NCI-H2081 treated with DMSO at 0.1 percent for 48 hours (cell line): Measurements from ENCODE around the gene HES5.

Experiments
- DNase-seq: peaks from one replicate; lab custom pipeline; 2025; lab: John Stamatoyannopoulos, UW

HES5 gene

DNA sequence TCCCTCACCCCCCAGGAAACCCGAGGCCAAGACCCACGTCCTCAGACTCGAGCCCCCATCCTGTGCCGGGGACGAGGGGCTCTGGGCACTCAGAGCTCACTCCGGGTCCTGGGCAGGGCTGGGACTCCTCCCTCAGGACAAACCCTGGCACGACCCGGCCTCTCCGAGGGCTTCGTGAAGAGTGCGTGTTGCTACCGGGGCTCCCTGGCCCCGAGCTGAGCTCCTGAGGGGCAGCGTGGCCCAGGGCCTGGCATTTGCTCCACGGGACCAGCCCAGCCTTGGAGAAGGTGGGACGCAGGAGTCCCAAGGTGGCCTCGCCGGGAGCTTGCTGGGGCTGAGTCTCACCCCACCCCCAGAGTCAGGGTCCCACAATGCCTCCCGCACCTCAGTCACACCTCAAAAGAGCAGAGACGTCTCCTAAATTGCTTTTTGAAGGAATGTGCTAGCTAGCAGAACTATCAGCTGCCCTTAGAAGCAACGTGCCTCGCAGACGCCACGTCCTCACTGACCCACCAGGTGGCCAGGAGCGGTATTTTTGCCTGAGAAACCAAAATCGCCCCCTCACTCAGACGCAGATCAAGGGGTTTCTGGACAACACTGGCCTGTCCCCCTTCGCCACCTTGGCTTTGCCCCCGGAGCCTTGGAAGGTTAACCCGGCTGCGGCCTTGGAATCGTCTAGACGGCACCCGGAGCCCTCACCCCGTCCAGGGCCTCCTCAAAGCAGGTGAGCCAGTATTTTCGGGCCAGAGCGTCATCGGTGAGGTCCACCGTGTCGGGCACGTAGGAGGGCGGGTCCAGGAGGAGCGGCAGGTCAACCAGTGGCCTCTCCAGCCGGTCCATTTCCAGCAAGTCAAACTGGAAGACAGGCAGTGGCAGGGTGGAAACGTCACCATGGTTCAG is 14.9 kb downstream of the HES5 start:
- no peak for DNase-seq

DNA sequence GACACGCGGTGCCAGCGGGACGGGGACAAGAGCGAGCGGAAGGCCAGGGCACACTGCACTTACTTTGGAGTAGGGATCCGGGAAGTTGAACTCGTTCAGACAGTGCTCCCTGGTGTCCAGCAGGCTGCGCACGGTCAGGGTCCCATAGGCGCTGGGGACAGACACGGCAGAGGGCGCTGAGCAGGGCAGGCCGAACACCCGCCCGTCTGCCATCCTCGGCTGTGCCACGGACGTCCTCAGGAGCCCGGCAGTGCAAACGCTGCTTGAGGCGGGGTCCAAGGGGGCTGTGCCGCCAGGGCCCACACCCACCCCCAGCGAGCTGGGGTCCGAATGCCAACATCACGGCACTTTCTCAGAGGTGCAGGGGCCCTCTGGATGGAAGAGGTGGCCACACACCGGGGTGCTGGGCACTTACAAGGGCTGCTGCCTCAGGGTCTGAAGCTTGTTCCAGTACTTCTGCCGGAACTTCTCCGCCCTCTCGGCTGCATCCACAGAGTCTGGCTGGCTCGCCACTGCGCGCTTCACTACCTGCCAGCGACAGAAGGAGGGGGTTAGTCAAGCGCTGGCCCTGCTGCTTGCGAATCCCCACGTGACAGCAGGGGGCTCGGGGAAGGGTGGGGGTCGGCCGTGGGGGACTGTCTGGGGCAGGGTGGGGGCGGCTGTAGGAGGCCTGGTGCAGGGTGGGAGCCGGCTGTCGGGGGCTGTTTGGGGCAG is 16.0 kb downstream of the HES5 start:
- DNase-seq: no peak

DNA sequence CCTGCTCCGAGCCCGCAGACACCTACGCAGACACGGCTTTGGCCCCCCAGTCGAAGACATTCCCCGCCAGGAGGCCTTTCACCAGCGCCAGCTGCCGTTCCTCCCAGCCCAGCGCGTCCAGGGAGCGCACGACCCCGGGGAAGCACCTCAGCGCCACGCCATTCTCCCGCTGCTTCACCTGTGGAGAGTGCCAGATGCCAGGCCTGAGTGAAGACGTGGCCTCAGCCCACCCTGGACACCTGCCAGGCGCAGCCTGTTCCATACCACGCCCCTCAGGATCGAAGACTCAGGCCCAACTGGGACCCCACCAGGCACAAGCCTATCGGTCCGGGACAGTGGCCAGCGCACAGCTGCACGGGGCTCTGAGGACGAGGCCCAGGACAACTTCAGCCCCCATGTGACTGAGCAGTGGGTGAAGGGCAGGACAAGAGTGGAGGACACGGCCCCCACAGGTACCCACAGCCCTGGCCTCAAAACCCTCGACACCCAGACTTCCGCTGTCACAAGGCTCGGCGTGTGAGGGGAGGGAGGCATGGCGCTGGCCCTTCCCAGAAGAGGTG is 17.1 kb downstream of the HES5 start:
- DNase-seq: no peak

DNA sequence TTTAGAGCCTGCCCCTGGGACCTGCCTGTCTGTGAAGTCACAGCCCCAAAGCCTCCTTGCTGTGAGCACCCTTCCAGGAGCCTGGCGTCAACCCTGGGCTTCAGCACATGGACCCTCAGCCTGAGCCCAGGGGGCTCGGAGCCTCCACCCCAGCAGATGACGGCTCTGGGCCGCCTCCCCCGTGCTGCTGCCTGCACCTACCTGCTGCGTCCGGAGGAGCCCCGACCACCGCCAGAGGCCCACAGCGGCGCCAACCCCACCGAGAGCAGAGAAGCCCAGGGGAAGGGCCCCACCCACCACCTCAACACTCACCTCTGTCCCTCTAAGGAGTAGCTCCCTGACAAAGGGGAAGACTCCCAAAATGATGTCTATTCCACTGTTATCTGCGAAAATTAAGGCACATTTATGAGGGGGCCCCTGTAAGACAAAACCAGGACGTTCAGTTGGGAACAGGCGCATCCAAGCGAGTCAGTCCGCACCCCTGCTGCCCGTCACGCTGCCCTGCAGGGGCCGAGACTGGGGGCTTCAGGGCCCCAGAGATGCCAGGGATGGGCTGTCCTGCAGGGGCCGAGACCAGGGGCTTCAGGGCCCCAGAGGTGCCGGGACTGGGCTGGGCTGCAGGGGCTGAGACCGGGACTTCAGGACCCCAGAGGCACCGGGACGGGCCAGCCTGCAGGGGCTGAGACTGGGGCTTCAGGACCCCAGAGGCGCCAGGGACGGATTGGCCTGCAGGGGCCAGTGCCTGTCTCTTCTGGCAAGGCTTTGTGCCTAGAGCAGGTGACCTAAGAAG is 19.5 kb downstream of the HES5 start:
- no peak for DNase-seq

DNA sequence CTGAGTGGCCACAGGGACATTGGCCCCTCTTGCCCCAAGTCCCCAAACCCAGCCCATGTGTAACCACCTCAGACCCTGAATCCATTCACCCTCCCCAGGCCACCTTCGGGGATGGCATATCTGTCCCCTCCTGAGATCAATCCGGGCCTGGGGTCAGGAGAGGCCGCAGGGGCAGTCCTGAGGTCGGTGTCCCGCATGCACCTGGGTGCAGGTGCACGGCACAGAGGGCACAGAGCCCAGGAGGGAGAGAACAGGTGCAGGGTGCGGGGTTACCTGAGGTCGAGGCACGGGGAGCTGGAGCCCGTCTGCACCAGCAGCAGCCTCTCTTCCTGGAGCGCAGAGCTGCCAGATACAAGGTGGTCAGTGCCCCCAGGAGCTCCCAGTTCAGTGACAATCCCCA is 20.5 kb downstream of the HES5 start:
- DNase-seq: no peak

DNA sequence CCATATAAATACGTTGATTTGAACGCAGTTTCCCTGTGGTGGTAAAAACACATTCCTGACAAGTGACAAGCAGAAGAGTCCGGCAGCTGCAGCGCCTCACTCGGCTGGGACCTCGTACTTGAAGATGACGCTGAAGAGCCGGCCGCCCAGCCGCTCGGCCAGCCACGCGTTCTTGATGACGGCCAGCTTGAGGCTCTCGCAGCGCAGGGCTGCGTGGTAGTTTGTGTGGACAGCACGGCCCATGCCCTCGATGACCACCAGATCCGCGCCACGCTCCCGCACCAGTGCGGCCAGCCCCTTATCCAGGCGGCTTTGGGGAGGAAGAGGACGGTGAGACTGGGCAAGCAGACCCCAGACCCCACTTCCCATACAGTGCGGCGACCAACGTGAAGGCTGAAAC is 21.3 kb downstream of the HES5 start:
- DNase-seq: no peak

DNA sequence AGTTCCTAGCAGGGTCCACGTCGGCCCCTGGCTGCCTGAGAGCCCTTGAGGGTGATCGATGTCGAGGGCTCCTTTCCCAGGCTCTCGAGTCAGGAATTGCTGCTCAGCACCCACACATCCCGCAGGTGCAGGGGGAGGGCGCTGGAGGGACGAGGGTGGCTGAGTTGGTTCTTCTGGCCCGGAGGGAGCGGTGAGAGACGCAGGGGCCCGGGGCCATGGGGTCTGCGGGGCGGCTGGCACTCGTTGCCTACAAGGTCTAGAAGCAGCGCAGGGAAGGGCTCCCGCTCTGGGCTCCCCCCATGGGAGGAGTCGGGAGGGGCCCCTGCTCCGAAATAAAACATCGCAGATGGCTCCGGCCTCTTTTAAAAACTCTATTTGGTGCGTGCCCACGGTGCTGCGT is 21.9 kb downstream of the HES5 start:
- no peak for DNase-seq

DNA sequence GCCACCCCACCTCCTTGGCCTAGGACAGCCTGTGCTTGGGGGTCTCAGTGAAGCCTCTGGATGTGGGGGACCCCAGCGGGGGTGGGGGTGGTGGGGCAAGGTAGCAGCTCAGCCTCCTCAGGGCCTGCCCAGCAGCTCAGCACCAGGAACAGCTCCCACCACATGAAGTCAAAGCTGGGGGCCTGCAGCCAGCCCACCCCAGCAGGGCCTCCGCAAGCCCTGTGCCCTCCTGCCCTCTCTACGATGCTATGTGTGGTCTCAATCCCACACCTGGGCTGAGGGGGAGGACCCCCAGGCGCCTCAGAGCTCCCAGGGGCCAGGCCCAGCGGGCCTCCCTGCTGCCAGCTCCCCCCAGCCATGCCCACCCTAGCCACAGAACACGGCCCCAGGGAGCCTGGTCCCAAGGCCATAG is 22.3 kb downstream of the HES5 start:
- no peak for DNase-seq

DNA sequence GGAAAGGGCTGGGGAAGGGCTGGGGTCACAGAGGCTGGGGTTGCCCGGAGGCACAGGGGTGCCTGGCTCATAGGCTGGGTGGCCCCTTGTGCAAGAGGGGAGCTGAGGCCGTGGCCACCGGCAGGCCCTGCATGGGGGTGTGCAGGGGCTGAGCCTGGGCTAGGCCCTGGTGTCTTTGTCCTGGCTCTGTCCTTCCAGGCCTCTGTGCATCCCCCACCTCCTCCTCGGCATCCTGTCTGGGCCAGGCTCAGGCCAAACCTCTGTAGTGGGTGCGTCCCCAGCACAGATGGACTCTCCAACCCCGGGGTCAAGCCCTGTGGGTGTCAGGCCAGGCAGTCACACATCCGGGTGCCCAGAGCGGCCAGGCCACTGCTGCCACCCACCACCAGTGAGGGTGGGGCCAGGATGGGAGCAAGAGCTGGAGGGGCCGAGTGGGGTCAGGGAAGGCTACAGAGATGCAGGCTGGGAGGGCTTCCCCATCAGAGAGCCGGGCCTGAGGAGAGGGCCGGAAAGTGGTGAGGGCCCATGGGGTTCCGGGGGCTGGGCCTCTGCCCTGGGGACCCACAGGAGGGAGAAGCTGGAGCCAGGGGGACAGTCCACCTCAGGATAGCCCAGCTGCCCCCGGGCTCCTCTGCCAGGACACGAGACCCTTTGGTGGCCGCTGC is 23.0 kb downstream of the HES5 start:
- no peak for DNase-seq

DNA sequence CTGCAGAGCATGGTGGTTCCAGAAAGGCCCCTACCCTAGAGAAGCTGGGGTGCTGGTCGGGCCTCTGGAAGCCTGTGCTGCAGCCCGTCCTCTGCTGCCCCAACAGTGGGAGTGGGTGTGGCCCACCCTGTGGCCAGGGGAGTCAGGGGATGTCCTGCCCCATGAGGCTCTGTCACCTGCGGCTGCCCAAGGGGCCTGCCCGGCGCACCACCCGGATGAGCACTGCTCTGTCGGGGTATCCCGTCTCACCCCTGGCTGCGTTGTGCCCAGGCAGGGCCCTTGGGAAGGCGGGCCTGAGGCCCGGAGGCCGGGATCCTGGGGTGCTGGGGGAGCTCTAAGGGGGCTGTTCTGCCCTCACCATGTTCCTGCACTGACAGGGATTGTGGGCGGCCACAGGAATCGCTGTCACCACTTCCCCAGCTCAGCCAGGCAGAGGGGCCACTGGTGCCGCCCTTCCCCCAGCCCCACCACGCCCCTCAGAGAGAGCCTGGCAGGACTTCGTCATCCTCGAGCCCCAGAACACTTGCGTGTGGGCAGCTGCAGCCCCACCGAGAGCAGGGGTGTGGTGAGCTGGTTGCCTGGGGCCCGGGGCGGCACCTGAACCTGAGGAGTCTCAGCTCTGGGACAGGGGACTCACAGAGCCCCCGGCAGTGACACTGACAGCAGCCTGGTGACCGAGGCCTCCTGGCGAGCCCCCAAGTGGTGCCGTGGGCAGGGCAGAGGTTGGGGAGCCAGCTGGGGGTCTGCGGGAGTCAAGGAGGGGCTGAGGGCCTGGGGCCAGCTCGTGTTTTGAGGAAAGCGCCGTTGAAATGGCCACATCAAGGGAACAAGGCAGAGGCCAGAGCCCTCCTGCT is 23.8 kb downstream of the HES5 start:
- DNase-seq: no peak

DNA sequence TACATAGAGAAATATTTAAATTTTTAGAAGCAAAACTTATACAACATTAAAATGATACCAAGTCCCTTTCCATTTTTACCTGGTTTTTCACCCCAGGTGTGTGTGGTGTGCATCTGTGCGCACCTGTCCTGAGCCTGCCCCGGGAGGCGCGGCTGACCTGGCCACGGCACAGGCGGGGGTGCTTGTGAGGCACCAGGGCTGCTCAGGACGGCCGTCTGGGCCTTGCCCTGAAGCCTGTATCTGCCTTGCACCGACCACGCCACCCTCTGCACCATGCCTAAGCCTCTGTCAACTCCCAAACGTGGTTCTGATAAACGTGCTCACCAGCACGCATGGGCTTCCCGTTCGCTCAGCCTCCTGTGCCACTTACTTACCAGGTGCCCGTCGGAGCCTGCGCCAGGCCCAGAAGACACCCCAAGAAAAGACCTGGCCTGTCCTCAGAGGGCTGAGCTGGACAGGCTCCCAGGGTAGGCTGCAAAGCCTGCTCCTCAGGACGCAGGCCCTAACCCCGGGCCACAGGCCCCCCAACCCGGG is 24.5 kb downstream of the HES5 start:
- DNase-seq: no peak

DNA sequence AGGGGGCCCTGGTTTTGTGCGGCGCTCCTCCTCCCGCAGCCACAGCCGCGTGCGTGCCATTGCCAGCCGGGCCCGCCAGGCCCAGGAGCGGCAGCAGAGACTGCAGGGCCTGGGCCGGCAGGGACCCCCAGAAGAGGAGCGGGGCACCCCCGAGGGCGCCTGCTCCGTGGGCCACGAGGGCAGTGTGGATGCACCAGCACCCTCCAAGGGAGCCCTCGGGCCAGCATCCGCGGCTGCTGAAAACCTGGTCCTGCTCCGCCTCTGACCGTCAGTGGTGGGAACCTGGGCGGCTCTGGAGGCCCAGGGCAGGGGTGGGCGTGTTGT is 25.2 kb downstream of the HES5 start:
- DNase-seq: no peak

DNA sequence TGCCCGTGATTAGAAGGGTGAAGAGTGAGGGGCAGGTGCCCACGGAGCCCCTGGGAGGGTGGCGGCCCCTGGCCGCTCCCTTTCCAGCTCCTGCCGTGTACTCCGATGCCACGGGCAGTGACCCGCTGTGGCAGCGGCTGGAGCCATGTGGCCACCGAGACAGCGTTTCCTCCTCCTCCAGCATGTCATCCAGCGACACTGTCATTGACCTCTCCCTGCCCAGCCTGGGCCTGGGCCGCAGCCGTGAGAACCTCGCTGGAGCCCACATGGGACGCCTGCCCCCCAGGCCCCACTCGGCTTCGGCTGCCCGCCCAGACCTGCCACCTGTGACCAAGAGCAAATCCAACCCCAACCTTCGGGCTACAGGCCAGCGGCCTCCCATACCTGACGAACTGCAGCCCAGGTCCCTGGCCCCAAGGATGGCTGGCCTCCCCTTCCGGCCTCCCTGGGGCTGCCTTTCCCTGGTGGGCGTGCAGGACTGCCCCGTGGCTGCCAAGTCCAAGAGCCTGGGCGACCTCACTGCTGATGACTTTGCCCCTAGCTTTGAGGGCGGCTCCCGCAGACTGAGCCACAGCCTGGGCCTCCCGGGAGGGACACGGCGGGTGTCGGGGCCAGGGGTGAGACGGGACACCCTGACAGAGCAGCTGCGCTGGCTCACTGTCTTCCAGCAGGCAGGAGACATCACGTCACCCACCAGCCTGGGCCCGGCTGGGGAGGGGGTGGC is 25.7 kb downstream of the HES5 start:
- no peak for DNase-seq

DNA sequence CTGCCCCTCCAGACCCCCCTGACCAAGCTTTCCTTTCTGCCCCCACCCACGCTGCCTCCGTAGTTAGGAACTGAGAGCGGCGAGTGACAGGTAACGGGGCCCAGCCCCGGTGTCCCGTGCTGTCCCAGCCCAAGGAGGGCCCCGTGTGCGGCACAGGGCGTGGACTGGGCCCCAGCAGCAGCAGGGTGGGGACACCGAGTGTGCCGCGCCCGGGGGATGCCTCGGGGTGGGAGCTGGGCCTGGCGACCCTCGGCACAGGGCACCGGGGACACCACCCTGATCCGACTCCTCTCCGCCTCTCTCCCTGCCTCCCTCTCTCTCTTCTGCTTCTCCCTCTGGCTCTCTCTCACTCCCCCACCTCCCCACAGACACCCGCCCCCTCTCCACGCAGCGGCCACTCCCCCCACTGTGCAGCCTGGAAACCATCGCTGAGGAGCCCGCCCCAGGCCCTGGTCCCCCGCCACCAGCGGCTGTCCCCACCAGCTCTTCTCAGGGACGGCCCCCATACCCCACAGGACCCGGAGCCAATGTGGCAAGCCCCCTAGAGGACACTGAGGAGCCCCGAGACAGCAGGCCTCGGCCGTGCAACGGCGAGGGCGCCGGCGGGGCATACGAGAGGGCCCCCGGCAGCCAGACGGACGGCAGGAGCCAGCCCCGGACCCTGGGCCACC is 26.4 kb downstream of the HES5 start:
- DNase-seq: no peak

DNA sequence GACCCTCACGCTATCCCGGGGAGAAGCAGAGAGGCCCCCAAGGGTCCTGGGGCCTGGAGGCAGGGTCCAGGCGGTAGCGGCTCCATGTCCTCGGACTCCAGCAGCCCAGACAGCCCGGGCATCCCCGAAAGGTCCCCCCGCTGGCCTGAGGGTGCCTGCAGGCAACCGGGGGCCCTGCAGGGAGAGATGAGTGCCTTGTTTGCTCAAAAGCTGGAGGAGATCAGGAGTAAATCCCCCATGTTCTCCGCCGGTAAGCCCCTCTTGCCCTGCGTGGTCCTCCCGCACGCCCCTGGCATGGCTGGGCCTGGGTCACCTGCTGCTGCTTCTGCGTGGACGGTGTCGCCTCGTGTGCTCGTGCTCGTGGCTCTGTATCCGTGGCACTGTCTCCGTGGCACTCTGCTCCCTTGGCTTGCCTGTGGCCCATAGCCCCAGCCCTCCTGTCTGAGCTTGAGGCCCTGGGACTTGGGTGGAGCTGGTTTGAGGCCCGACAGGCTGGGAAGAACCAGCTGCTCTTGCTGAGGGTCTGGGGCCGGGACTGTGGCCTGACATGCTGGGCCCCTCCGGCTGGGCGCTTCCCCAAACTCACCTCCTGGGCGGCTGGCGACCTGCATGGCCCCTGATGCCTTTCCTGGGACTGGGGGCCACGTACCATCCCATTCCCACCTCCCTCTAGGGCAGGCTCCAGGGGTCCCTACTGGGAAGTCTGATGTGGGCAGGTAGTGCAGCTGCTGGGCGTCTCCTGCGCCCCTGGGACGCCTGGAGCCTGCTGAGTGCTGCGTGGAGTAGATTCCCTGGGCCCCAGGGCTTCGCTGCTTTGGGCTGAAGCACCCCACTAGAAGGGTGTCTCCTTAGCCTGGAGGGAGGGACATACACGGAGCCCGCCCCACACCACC is 27.2 kb downstream of the HES5 start:
- no peak for DNase-seq

DNA sequence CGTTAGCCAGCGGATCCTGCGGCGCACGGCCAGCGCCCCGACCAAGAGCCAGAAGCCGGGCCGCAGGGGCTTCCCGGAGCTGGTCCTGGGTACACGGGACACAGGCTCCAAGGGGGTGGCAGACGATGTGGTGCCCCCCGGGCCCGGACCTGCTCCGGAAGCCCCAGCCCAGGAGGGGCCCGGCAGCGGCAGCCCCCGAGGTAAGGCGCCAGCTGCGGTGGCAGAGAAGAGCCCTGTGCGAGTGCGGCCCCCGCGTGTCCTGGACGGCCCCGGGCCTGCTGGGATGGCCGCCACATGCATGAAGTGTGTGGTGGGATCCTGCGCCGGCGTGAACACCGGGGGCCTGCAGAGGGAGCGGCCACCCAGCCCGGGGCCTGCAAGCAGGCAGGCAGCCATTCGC is 27.9 kb downstream of the HES5 start:
- no peak for DNase-seq

DNA sequence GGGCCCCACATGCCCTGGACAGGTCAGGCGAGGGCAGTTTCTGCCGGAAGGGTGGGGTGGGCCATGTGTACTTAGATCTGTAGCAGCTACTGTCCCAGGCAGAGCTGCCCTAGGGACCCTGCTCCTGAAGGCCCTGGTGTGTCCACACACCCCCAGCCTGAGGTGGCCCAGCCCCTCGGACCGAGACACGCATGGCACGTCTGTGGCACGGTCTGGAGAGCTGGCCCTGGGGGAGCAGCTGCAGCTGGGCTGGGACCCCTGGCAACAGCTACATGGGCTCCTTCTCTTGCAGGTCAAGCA is 28.3 kb downstream of the HES5 start:
- no peak for DNase-seq

DNA sequence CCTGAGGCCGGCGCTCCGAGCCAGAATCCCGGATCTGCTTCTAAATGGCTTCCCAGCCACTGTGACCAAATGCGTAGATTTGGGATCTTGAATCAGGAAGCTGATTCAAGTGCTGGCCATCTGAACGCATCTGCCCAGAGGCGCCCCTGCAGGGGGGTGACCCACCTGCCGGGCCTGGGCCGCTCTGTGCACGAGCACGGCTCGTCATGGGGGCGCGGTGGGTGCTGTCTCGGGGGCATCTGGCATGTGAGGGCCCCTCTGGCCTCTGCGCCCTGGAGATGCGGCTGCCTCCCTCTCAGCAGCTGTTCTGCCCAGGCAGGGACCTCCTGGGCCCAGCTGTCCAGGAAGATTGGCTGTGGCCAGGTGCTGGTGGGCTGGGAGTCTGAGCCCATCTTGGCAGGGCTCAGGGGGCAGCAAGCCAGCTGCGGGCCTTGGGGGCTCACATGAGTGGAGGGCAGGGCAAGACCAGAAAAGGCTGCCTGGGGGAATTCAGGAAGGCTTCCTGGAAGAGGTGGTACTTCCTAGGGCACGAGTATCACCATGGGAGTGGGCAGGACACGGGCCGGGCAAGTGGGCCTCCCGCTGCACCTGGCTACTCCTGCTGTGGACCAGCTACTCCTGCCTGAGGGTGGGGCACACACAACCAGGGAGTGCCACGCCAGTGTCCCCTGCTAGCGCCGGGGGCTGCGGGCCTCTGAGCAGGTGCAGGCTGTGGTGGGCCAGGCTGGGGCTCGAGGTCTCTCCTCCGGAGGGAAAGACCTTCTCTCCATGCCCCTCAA is 28.8 kb downstream of the HES5 start:
- DNase-seq: no peak
